Measurements from ENCODE around the gene MTF1. TPM values are rescaled to one million over a fixed set of nuclear protein-coding genes. Genes with fewer than 3 reads are reported as not detected.

The MTF1 gene
- total RNA-seq, 1 experiment from 2014 or later: 21.2 TPM

DNA sequence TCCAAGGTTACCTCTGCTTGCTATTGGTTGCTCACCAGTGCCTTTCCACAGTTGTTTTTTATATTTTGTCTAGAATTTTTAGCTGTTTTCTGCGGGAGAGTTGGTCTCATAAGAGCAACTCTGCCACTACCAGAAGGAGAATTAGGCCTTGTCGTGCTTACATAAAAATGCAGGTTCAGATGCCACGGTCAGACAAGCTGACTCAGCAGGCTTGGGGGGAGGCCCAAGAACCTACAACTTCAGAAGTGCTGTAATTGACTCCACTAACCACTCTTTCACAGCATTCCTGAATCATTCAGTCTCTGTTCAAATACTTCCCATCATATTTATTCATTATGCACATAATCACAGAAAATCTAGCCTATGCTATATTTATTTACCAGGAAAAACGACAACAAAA, 28.3 kb downstream of the MTF1 start (continued):
- TF ChIP-seq, protein P1, sequence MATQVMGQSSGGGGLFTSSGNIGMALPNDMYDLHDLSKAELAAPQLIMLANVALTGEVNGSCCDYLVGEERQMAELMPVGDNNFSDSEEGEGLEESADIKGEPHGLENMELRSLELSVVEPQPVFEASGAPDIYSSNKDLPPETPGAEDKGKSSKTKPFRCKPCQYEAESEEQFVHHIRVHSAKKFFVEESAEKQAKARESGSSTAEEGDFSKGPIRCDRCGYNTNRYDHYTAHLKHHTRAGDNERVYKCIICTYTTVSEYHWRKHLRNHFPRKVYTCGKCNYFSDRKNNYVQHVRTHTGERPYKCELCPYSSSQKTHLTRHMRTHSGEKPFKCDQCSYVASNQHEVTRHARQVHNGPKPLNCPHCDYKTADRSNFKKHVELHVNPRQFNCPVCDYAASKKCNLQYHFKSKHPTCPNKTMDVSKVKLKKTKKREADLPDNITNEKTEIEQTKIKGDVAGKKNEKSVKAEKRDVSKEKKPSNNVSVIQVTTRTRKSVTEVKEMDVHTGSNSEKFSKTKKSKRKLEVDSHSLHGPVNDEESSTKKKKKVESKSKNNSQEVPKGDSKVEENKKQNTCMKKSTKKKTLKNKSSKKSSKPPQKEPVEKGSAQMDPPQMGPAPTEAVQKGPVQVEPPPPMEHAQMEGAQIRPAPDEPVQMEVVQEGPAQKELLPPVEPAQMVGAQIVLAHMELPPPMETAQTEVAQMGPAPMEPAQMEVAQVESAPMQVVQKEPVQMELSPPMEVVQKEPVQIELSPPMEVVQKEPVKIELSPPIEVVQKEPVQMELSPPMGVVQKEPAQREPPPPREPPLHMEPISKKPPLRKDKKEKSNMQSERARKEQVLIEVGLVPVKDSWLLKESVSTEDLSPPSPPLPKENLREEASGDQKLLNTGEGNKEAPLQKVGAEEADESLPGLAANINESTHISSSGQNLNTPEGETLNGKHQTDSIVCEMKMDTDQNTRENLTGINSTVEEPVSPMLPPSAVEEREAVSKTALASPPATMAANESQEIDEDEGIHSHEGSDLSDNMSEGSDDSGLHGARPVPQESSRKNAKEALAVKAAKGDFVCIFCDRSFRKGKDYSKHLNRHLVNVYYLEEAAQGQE (IDR thresholded peaks at IDR 0.05; ENCODE audit: low read depth): no peak
- TF ChIP-seq SIN3A (IDR thresholded peaks at IDR 0.05; ENCODE audit: low read depth): no peak
- TF ChIP-seq SRF (IDR thresholded peaks at IDR 0.05; ENCODE audit: low read depth): no peak
- no peak for TF ChIP-seq YY1 (IDR thresholded peaks at IDR 0.05; ENCODE audit: extremely low read depth, insufficient replicate concordance, low read depth, low read length)
- no peak for TF ChIP-seq CEBPB (IDR thresholded peaks at IDR 0.05; ENCODE audit: low read depth)
- no peak for TF ChIP-seq EGR1 (IDR thresholded peaks at IDR 0.05; ENCODE audit: low read depth)
- no peak for TF ChIP-seq SP1 (IDR thresholded peaks at IDR 0.05; ENCODE audit: low read depth)
- TF ChIP-seq EZH2 (IDR thresholded peaks at IDR 0.05): no peak
- TF ChIP-seq TCF7L2 (IDR thresholded peaks at IDR 0.05; ENCODE audit: borderline replicate concordance, extremely low read depth, insufficient read depth, insufficient read length): no peak

DNA sequence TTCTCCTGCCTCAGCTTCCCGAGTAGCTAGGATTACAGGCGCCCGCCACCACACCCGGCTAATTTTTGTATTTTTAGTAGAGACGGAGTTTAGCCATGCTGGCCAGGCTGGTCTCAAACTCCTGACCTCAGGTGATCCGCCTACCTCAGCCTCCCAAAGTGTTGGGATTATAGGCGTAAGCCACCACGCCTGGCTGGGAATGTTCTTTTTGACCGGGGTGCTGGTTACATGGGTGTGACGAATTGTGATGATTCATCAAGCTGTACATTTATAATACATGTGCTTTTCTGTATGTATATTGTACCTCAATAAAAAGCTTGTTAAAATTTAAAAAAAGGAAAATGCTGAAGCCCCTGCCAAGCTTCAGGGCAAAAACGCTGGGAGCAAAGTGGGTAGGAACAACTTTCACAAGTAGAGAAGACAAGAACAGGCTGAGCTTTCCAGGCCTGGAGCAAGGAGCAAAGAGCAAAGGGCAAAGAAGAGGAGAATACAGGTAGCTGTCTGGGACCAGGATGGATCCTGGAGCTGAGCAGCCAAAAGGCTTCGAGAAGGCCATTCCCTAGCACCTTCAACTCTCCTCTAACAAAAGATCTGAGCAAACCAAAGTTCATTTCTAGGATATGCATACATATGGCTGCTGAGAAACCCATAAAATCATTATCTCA, 30.9 kb downstream of the MTF1 start:
- Histone ChIP-seq H3K79me2 (ENCODE audit: insufficient read depth, low read length) (no peaks in the 10 kb centered on the region), H3K9me3 (ENCODE audit: control insufficient read depth in 1 of 2, insufficient read depth in 1 of 2, low read depth in 1 of 2, low read length in 2 of 2) (no peaks in the 10 kb centered on the region), H2AFZ (ENCODE audit: low read depth, low read length, poor library complexity, severe bottlenecking) (no peak overlapping the region), H3K4me1 (ENCODE audit: control insufficient read depth in 1 of 2, insufficient read depth in 2 of 2, low read length in 2 of 2) (peaks cover 0 to 10% of the 10 kb centered on the region in 2 experiments; a peak in 2 of 4 replicates), H3K27me3 (ENCODE audit: insufficient read depth, low read length) (no peaks in the 10 kb centered on the region), H3K9me2 (ENCODE audit: insufficient read depth) (no peaks in the 10 kb centered on the region), H3K4me2 (ENCODE audit: low read length) (no peak overlapping the region), H3K4me3 (replicated peaks in 1 of 2; ENCODE audit: low read depth in 1 of 2, low read length in 2 of 2) (no peak overlapping the region), H3K36me3 (ENCODE audit: control insufficient read depth in 1 of 2, insufficient read depth in 2 of 2, low read length in 2 of 2) (peaks cover 15 to 24% of the 10 kb centered on the region in 2 experiments), H3K9ac (ENCODE audit: low read length) (no peak overlapping the region), H4K20me1 (ENCODE audit: insufficient read depth) (no peaks in the 10 kb centered on the region), H3K27ac (ENCODE audit: low read depth, low read length) (no peak overlapping the region)
- ChIA-PET RAD21 (ENCODE audit: low non-redundant PET in 1 of 2, low total read pairs in 2 of 2, uncharacterized antibody in 2 of 2, unreplicated experiment in 2 of 2) (no interaction called here), POLR2A (interaction anchor here (1.0 kb wide), 1 partner anchor 19 kb away, joined by 3 read pairs; no protein-coding TSS in a partner anchor), CTCF (interaction anchor here (0.6 kb wide), 1 partner anchor 31 kb away, joined by 3 read pairs; the partner anchor contains the start of gene MTF1)
- DNase-seq (ENCODE audit: low read depth, low spot score): no peak
- ATAC-seq: no peak
- intact Hi-C loops (cut with micrococcal nuclease): no loop called here
- no TSS peak for BruUV-seq (replicated peaks)
- no peak for TF ChIP-seq FOSL1 (IDR thresholded peaks at IDR 0.05; ENCODE audit: low read depth)
- TF ChIP-seq ELF1 (IDR thresholded peaks at IDR 0.05; ENCODE audit: borderline replicate concordance, low read depth): no peak
- TF ChIP-seq, protein P2, sequence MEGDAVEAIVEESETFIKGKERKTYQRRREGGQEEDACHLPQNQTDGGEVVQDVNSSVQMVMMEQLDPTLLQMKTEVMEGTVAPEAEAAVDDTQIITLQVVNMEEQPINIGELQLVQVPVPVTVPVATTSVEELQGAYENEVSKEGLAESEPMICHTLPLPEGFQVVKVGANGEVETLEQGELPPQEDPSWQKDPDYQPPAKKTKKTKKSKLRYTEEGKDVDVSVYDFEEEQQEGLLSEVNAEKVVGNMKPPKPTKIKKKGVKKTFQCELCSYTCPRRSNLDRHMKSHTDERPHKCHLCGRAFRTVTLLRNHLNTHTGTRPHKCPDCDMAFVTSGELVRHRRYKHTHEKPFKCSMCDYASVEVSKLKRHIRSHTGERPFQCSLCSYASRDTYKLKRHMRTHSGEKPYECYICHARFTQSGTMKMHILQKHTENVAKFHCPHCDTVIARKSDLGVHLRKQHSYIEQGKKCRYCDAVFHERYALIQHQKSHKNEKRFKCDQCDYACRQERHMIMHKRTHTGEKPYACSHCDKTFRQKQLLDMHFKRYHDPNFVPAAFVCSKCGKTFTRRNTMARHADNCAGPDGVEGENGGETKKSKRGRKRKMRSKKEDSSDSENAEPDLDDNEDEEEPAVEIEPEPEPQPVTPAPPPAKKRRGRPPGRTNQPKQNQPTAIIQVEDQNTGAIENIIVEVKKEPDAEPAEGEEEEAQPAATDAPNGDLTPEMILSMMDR (IDR thresholded peaks at IDR 0.05 in 2 of 3, conservative IDR thresholded peaks at IDR 0.05 in 1 of 3; ENCODE audit: borderline replicate concordance in 1 of 3, insufficient read depth in 1 of 3, low read depth in 2 of 3, low read length in 2 of 3): no peak
- TF ChIP-seq, protein P3, sequence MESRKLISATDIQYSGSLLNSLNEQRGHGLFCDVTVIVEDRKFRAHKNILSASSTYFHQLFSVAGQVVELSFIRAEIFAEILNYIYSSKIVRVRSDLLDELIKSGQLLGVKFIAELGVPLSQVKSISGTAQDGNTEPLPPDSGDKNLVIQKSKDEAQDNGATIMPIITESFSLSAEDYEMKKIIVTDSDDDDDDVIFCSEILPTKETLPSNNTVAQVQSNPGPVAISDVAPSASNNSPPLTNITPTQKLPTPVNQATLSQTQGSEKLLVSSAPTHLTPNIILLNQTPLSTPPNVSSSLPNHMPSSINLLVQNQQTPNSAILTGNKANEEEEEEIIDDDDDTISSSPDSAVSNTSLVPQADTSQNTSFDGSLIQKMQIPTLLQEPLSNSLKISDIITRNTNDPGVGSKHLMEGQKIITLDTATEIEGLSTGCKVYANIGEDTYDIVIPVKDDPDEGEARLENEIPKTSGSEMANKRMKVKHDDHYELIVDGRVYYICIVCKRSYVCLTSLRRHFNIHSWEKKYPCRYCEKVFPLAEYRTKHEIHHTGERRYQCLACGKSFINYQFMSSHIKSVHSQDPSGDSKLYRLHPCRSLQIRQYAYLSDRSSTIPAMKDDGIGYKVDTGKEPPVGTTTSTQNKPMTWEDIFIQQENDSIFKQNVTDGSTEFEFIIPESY (IDR thresholded peaks at IDR 0.05; ENCODE audit: extremely low read depth, insufficient replicate concordance, low read length): no peak
- TF ChIP-seq RAD21 (IDR thresholded peaks at IDR 0.05; ENCODE audit: low read depth): no peak
- TF ChIP-seq, protein P4, sequence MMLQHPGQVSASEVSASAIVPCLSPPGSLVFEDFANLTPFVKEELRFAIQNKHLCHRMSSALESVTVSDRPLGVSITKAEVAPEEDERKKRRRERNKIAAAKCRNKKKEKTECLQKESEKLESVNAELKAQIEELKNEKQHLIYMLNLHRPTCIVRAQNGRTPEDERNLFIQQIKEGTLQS (IDR thresholded peaks at IDR 0.05): no peak
- TF ChIP-seq POLR2A (IDR thresholded peaks at IDR 0.05; ENCODE audit: borderline replicate concordance, extremely low read depth, insufficient read depth, insufficient read length): no peak
- no peak for TF ChIP-seq JUND (IDR thresholded peaks at IDR 0.05)
- no peak for TF ChIP-seq CEBPB (IDR thresholded peaks at IDR 0.05; ENCODE audit: low read depth)
- no peak for TF ChIP-seq SP1 (IDR thresholded peaks at IDR 0.05; ENCODE audit: low read depth)
